Naive B cell (primary cell): ENCODE results near the gene MAGI2. TPM values are rescaled to one million over a fixed set of nuclear protein-coding genes. Genes with fewer than 3 reads are reported as not detected.

Source experiments
- ATAC-seq, 2 donors: fragments of 150-1000 bp; cut with Tn5 transposase; 2 replicates each; pipeline ENCODE4 v1.10.0; 2021; ENCODE audit warnings: low read depth in 2 of 2, mild to moderate bottlenecking in 2 of 2, moderate library complexity in 2 of 2
- DNase-seq: peaks from one replicate; pipeline ENCODE4 v3.0.0; 2022
- H3K27ac Mint-ChIP-seq, 6 donors: one replicate each; pipeline ENCODE4 v1.8.0; 2020 to 2022; ENCODE audit warnings: mild to moderate bottlenecking in 6 of 6, mixed read lengths in 6 of 6, moderate library complexity in 5 of 6, inconsistent platforms in 2 of 6
- H3K27me3 Mint-ChIP-seq, 3 donors: one replicate each; pipeline ENCODE4 v1.8.0; 2021 to 2022; ENCODE audit warnings: mixed read lengths in 3 of 3, mild to moderate bottlenecking in 1 of 3
- H3K36me3 Mint-ChIP-seq, 2 donors: one replicate each; pipeline ENCODE4 v1.8.0; 2020 to 2022; ENCODE audit warnings: mixed read lengths in 2 of 2, inconsistent platforms in 1 of 2, mild to moderate bottlenecking in 1 of 2
- H3K4me1 Mint-ChIP-seq, 3 donors: one replicate each; pipeline ENCODE4 v1.8.0; 2020 to 2022; ENCODE audit warnings: mixed read lengths in 3 of 3, inconsistent platforms in 1 of 3, mild to moderate bottlenecking in 1 of 3, moderate library complexity in 1 of 3
- H3K4me3 Mint-ChIP-seq, 8 donors: one replicate each; pipeline ENCODE4 v1.8.0; 2020 to 2022; ENCODE audit warnings: mild to moderate bottlenecking in 8 of 8, mixed read lengths in 8 of 8, moderate library complexity in 8 of 8, inconsistent platforms in 2 of 8
- H3K9me3 Mint-ChIP-seq, 7 donors: one replicate each; pipeline ENCODE4 v1.8.0; 2020 to 2022; ENCODE audit warnings: mixed read lengths in 7 of 7, mild to moderate bottlenecking in 5 of 7, inconsistent platforms in 2 of 7, moderate library complexity in 1 of 7
- polyA plus RNA-seq, 6 donors: library from polyadenylated mRNA; unstranded; fragments of 300-500 nt; fragmentation: Illumina TruSeq; gene quantifications; one replicate each; pipeline ENCODE4 v1.2.3, GENCODE V29; 2021; ENCODE audit warnings: low read depth in 6 of 6

MAGI2 gene
- polyA plus RNA-seq, 6 donors from 2014 or later: 0.04 to 0.06 (median 0.04) TPM; not detected in 3

- Mint-ChIP-seq H3K36me3 (no peaks in the 10 kb centered on the region), H3K4me3 (no peak overlapping the region), H3K4me1 (peaks cover 0 to 4% (median 0%) of the 10 kb centered on the region in 3 donors), H3K9me3 (peaks cover 0 to 2% (median 0%) of the 10 kb centered on the region in 7 donors), H3K27ac (no peak overlapping the region), H3K27me3 (peaks cover 0 to 45% (median 10%) of the 10 kb centered on the region in 3 donors)
- ATAC-seq: no peak
- DNase-seq: no peak
These were observed 1391.3 kb downstream of the MAGI2 start for GRCh38 chr7:78062214-78062613.

GRCh38 chr7:78057571-78057970 is 1395.9 kb downstream of the MAGI2 start:
- ATAC-seq: no peak
- Mint-ChIP-seq H3K27ac (no peak overlapping the region), H3K27me3 (peaks cover 0 to 44% (median 19%) of the 10 kb centered on the region in 3 donors), H3K4me3 (no peak overlapping the region), H3K36me3 (no peaks in the 10 kb centered on the region), H3K9me3 (peaks cover 0 to 5% (median 2%) of the 10 kb centered on the region in 7 donors), H3K4me1 (peaks cover 0 to 4% (median 0%) of the 10 kb centered on the region in 3 donors)
- DNase-seq: no peak

- Mint-ChIP-seq H3K9me3 (peaks cover 0 to 5% (median 2%) of the 10 kb centered on the region in 7 donors), H3K36me3 (no peaks in the 10 kb centered on the region), H3K27me3 (peaks cover 0 to 27% (median 18%) of the 10 kb centered on the region in 3 donors), H3K27ac (no peak overlapping the region), H3K4me3 (no peak overlapping the region), H3K4me1 (peaks cover 0 to 4% (median 0%) of the 10 kb centered on the region in 3 donors)
- no peak for DNase-seq
- no peak for ATAC-seq
These were observed 1397.9 kb downstream of the MAGI2 start for GRCh38 chr7:78055599-78055998.

- Mint-ChIP-seq H3K9me3 (peaks cover 0 to 5% (median 2%) of the 10 kb centered on the region in 7 donors), H3K27me3 (peaks cover 0 to 21% (median 16%) of the 10 kb centered on the region in 3 donors), H3K4me1 (peaks cover 0 to 4% (median 0%) of the 10 kb centered on the region in 3 donors), H3K4me3 (no peak overlapping the region), H3K36me3 (no peaks in the 10 kb centered on the region), H3K27ac (no peak overlapping the region)
- ATAC-seq (no peak), DNase-seq (no peak)
These were observed 1398.4 kb downstream of the MAGI2 start for GRCh38 chr7:78055001-78055573.

GRCh38 chr7:78052112-78052511 is 1401.4 kb downstream of the MAGI2 start:
- Mint-ChIP-seq H3K27ac (no peak overlapping the region), H3K36me3 (no peaks in the 10 kb centered on the region), H3K9me3 (peaks cover 0 to 5% (median 0%) of the 10 kb centered on the region in 7 donors), H3K4me1 (no peaks in the 10 kb centered on the region), H3K4me3 (no peak overlapping the region), H3K27me3 (peaks cover 0 to 9% (median 4%) of the 10 kb centered on the region in 3 donors)
- DNase-seq (no peak), ATAC-seq (no peak)

GRCh38 chr7:78047800-78048199 is 1405.7 kb downstream of the MAGI2 start:
- H3K36me3 Mint-ChIP-seq: no peaks in the 10 kb centered on the region
- peaks cover 0 to 5% (median 0%) of the 10 kb centered on the region in 3 donors for H3K27me3 Mint-ChIP-seq

GRCh38 chr7:78043159-78043558 is 1410.3 kb downstream of the MAGI2 start:
- no peak overlapping the region for H3K4me3 Mint-ChIP-seq
- peaks cover 0 to 31% (median 20%) of the 10 kb centered on the region in 3 donors for H3K27me3 Mint-ChIP-seq
- no peak overlapping the region for H3K27ac Mint-ChIP-seq
- no peaks in the 10 kb centered on the region for H3K36me3 Mint-ChIP-seq
- H3K9me3 Mint-ChIP-seq: no peaks in the 10 kb centered on the region
- DNase-seq (no peak), ATAC-seq (no peak)
- H3K4me1 Mint-ChIP-seq: no peaks in the 10 kb centered on the region

More at GRCh38 chr7:78047800-78048199, 1405.7 kb downstream of the MAGI2 start:
- Mint-ChIP-seq H3K4me1 (no peaks in the 10 kb centered on the region), H3K9me3 (no peaks in the 10 kb centered on the region), H3K27ac (peak overlapping the region in 1 of 6 donors; percentile 68), H3K4me3 (no peak overlapping the region)
- no peak for ATAC-seq
- no peak for DNase-seq

- ATAC-seq (no peak), DNase-seq (no peak)
- H3K36me3 Mint-ChIP-seq: no peaks in the 10 kb centered on the region
- peak overlapping the region in 1 of 6 donors; percentile 58 for H3K27ac Mint-ChIP-seq
- H3K9me3 Mint-ChIP-seq: no peaks in the 10 kb centered on the region
- no peaks in the 10 kb centered on the region for H3K4me1 Mint-ChIP-seq
- H3K27me3 Mint-ChIP-seq: peaks cover 0 to 31% (median 26%) of the 10 kb centered on the region in 3 donors
- H3K4me3 Mint-ChIP-seq: peak overlapping the region in 1 of 8 donors; percentile 72
These were observed 1412.0 kb downstream of the MAGI2 start for GRCh38 chr7:78041423-78041822.

- DNase-seq (peak; percentile 35), ATAC-seq (peak; percentile 43 to 62)
- H3K27me3 Mint-ChIP-seq: peaks cover 0 to 34% (median 31%) of the 10 kb centered on the region in 3 donors
- H3K4me1 Mint-ChIP-seq: no peaks in the 10 kb centered on the region
- no peaks in the 10 kb centered on the region for H3K9me3 Mint-ChIP-seq
- H3K4me3 Mint-ChIP-seq: peak overlapping the region in 1 of 8 donors; percentile 23
- H3K27ac Mint-ChIP-seq: no peak overlapping the region
- no peaks in the 10 kb centered on the region for H3K36me3 Mint-ChIP-seq
These were observed 1413.4 kb downstream of the MAGI2 start for GRCh38 chr7:78039790-78040776.

GRCh38 chr7:78038465-78039080 is 1414.9 kb downstream of the MAGI2 start:
- Mint-ChIP-seq H3K4me1 (no peaks in the 10 kb centered on the region), H3K9me3 (no peaks in the 10 kb centered on the region), H3K27ac (peak overlapping the region in 1 of 6 donors; percentile 51), H3K4me3 (no peak overlapping the region), H3K27me3 (peaks cover 6 to 42% (median 37%) of the 10 kb centered on the region in 3 donors), H3K36me3 (no peaks in the 10 kb centered on the region)
- DNase-seq (no peak), ATAC-seq (no peak)

GRCh38 chr7:78037603-78038002 is 1415.9 kb downstream of the MAGI2 start:
- no peaks in the 10 kb centered on the region for H3K4me1 Mint-ChIP-seq
- no peak overlapping the region for H3K4me3 Mint-ChIP-seq
- no peak overlapping the region for H3K27ac Mint-ChIP-seq
- DNase-seq (no peak), ATAC-seq (no peak)
- no peaks in the 10 kb centered on the region for H3K9me3 Mint-ChIP-seq
- no peaks in the 10 kb centered on the region for H3K36me3 Mint-ChIP-seq
- H3K27me3 Mint-ChIP-seq: peaks cover 14 to 51% (median 46%) of the 10 kb centered on the region in 3 donors

- Mint-ChIP-seq H3K9me3 (no peaks in the 10 kb centered on the region), H3K4me1 (no peaks in the 10 kb centered on the region), H3K4me3 (peak overlapping the region in 1 of 8 donors; percentile 29), H3K27ac (peak overlapping the region in 1 of 6 donors; percentile 5), H3K36me3 (no peaks in the 10 kb centered on the region), H3K27me3 (peaks cover 22 to 45% (median 28%) of the 10 kb centered on the region in 3 donors)
- ATAC-seq (no peak), DNase-seq (no peak)
These were observed 1420.1 kb downstream of the MAGI2 start for GRCh38 chr7:78033410-78033809.

GRCh38 chr7:78026492-78026891 is 1427.0 kb downstream of the MAGI2 start:
- H3K27ac Mint-ChIP-seq: no peak overlapping the region
- ATAC-seq: no peak
- no peak for DNase-seq

More at GRCh38 chr7:78026492-78026891, 1427.0 kb downstream of the MAGI2 start:
- Mint-ChIP-seq H3K27me3 (peaks cover 4 to 8% (median 6%) of the 10 kb centered on the region in 3 donors), H3K4me3 (no peak overlapping the region), H3K36me3 (no peaks in the 10 kb centered on the region), H3K9me3 (no peaks in the 10 kb centered on the region), H3K4me1 (no peaks in the 10 kb centered on the region)
